HG03342 (cell line): ENCODE results near the gene RBM7.

ENCODE experiments used
- ATAC-seq: cut with Tn5 transposase; IDR thresholded peaks from one replicate; pipeline ENCODE4 v1.9.1; 2021; ENCODE audit warnings: mild to moderate bottlenecking, moderate library complexity; ENCODE audit not compliant: unreplicated experiment

RBM7 gene, protein sequence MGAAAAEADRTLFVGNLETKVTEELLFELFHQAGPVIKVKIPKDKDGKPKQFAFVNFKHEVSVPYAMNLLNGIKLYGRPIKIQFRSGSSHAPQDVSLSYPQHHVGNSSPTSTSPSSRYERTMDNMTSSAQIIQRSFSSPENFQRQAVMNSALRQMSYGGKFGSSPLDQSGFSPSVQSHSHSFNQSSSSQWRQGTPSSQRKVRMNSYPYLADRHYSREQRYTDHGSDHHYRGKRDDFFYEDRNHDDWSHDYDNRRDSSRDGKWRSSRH

GRCh38 chr11:114400216-114400914, at the start of gene RBM7, which contains the start of gene C11orf71:
Gene RBM7, plus strand, starts transcription at chr11:114400666. Its CDS starts 6 bp downstream, at chr11:114400672.
Gene C11orf71, minus strand, starts transcription at chr11:114400511. Its CDS starts 180 bp downstream, at chr11:114400331.
- ATAC-seq = peak; percentile 93

DNA sequence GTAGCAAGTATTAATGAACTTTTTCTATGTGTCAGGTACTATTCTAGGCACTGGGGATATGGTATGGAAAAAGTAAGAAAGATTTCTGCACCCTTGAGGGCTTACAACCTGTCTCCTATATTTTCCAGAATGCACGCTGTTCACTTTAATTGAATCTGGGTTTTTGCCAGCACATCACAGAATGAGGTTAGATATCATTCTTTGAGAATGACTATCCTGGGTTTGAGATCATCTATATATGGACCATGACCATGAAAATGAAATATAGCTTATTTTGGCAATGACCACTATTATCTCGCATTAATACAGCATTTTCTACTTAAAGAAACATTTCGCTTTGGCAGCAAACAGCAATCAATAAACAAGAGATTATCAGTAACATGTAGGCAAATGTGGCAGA, 47.0 kb upstream of the RBM7 start:
- no peak for ATAC-seq

DNA sequence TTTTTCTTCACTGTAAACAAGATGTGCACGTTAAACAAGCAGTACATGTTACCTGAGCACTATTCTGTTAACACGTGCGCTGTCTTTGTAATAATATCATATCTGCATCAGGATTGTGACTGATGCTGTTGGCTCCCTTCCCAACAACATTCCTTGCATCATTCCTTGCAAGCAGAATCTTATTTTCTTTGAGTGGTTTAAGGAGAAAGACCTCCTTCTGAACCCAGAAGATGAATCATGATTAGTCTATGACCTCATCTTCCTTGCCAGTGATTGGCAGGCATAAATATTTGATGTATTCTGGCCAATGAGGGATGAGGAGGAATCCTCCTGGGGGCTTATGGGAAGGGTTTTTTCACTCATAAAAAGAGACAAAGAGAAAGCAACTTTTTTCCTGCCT, 46.4 kb upstream of the RBM7 start:
- no peak for ATAC-seq

- no peak for ATAC-seq
These were observed 41.8 kb upstream of the RBM7 start for GRCh38 chr11:114358716-114359115.

- ATAC-seq = no peak
These were observed 41.1 kb upstream of the RBM7 start for GRCh38 chr11:114359342-114359741.

GRCh38 chr11:114362326-114362725, 38.1 kb upstream of the RBM7 start:
- ATAC-seq = no peak

DNA sequence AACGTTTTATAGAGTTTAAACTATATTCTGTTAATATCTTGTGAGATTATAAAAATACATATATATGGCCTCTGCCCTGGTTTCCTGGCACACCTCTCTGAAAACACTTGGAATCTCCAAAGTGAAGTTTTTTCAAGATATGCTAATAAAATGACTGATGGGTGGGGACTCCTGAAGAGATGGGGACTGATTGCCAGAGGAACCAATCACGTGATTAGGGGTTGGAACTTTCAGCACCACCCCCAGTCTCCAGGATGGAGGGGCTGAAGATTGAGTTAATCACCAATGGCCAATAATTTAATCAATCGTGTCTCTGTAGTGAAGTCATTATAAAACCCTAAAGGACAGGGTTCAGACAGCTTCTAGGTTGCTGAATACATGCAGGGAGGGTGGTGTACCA, 37.5 kb upstream of the RBM7 start:
- ATAC-seq = no peak

DNA sequence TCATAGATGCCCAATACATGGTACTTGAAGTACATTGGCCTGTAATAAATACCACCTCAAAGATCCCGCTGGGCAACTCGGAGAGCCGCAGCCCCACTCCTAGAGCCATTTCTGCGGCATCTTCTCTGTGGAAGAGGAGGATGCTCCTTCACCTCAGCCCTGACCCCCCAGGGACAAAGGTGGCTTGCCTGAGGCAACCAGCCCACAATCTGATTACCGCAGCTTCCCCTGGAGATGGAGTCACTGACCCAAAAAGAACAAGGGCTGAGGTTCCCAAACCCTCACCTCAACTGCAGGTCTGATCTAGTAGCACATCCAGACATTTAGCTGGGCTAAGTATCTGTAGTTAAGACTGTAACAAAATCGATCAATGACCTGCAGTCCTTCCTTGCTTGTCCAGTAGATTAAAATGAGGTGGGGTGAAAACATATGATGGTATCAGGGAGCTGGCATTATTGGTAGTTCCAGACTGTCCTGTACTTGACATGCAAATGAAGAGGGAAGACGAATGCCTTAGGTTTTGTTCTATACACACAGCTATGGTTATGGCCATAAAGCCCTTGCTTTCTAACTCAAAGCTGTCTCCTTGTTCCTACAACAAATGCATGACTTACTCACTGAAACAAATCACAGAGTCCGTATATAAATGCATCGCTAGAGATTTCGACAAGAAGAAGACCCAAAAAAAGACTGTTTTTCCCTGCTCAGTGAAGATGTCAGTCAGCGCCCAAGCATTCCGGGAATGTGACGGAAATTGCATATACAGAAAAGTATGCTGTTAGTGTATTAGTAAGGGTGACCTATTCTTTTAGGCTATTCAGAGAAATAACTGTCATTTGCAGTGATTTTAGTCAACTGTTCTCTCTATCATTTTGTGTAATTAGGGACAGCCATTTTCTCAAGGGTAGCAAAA, 33.9 kb upstream of the RBM7 start:
- ATAC-seq = no peak

DNA sequence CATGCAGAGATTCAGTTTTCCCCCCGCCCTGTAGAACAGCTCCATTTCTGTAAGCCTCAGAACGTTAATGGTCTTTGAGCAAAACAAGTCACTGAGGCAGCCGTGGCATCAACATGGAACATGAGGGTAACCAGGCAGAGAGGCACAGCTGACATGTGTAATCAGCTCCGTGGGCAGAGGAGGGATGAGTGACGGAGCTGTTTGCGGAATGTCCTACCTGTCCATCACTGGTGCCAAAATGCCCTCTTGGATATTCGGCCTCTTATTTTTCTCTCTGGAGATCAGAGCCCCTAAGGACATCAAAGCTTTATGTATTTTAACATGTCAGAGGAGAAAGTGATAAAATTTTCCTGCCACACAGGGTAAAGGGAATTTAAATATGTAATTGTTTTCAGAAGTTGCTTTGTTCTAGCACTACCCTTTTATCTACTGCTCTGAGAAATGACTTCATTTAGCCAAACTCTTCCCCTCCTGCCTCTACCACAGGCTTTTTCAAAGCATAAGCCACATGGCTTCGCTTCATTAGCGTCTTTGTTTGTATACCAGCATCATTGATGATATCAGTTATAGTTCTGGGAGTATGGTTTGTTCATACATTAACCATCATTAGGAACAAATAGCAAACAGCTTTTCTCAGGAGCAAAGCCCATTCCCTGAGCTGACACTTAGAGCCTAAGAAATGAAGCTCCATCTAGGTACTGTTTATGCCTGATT, 33.1 kb upstream of the RBM7 start:
- no peak for ATAC-seq

GRCh38 chr11:114368918-114369680, 31.4 kb upstream of the RBM7 start:
- ATAC-seq = no peak

GRCh38 chr11:114375052-114375451, 25.4 kb upstream of the RBM7 start:
- ATAC-seq = no peak

DNA sequence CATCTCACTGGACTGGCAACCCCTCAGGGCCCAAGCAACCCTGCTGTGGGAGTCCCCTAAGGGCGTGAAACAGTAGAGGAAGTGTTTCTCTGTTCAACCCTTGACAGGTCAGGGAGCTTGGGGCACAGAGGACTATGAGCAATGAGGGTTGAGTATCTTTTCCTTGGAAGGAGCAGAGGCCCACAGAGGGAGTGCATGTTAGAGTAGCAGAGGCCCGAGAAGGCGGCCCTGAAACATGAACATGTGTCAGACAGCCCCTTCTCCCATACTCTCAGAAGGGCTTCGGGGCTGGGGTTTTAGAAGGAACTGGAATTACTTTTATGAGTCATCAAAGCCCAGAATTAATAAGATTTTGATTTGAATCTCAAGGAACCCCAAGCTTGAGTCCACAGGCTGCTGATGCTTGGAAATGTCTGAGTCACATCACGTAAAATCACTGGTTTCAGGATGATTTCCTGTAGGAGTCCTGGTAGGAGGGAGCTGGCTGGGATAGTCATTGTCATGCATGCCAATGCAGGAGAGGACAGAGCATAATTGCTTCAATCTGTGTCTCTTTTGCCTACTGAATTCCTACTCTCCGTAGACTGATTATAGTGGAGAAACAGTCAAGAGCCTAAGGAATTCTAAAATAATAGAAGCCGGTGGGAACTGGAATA, 22.7 kb upstream of the RBM7 start:
- no peak for ATAC-seq

DNA sequence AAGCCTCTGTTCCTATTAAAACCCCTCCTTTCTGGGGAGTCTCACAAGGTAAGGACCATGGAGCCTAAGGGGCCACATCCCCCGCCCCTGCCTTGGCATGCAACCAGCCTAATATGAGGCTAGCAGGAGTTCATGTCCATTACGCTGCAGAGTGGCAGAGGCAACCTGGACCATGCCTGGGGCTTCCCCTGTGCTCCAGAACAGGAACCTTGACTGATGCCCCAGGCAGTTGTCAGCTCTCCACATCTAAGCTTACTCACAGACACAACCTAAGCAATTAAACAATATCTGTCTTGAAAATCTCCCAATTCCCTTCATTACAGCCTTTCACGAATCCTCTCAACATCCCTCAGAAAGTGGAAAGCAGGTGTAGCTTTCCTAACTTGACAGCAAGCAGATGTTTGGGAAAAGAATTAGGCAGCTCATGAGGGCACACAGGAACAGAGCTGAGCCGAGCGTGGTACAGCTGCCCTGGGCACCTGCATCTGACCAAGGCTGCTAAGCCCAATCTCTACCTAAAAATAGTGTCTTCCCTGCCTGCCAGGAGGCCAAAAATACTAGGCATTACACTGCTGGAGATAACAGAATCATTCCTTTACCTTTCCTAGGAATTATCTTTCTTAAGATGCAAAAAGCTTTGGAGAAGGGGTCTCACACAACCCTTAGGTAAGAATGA, 20.9 kb upstream of the RBM7 start:
- no peak for ATAC-seq

GRCh38 chr11:114382509-114382908, 18.0 kb upstream of the RBM7 start:
- no peak for ATAC-seq

- ATAC-seq = no peak
These were observed 16.0 kb upstream of the RBM7 start for GRCh38 chr11:114384487-114384886.

DNA sequence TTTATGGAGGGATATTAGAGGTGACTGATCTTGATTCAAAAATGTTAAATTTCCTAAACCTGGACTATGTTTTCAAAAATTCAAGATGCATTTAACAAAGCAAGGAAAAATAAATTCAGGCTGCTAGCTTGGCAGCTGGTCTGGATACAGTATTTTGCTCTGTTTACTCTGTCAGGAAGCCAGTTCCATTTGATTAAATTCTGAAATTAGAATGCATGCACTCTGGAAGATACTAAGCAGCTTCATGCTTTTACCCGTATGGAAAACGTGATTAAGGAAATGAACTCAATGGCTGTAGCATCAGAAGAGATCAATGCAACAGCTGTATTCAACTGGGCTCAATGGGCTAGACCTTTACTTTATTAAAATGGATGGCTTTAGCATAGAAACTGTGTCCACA, 14.3 kb upstream of the RBM7 start:
- no peak for ATAC-seq

DNA sequence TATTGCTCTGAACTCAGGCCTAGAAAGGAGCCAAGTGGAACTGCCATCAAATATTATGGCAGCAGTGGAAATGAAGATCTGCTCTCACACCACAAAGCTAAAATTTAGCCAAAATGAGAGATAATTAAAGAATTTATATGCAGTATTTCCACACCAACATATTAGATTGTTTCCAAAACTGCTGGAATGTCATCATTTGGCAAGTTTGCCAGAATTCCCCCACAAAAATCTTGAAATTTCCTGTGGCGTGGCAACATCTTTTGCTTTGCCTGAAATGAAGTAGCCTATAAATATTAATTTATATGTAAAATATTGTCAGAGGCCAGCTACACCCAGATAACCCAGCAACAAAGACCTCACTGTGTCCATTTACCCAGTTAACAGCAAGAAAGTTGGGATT, 13.9 kb upstream of the RBM7 start:
- ATAC-seq = no peak

DNA sequence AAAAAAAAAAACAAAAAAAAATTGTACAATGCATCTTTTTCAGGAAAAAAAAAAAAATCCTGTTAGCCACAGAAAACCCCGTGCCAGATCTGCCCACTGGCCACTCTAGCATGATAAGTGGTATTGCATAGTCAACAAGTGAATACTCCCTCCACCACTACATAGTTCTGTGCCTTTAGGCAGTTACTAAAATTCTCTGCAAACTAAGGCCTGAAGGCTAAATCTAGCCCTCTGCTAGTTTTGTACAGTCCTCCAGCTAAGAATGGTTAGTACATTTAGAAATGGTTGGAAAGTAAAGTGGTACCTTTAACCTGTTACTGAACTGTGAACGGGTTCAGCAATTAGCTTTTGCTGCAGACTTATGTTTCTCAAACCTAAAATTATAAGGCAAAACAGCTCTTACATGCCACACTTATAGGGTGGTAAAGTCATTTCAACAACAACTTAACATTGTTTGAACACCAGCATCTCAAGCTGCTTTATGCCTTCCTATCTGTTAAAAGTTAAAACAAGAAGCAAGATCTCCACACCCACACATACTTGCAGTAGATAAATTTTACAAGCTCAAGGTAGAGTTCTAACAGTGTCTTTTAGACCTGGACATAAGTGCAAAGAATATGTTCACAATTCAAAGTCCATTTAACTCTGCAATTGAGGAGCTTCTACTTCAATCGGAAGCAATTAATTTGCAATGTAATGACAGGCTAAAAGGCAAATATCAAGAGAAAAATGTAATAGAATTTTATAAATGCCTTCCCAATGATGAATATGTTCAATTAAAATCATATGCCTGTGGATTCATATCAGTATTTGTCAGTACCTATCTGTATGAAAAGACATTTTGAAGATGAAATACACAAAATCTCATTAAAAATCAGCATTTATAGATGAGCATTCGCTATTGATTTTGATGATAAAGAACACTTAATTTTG, 7.5 kb upstream of the RBM7 start:
- no peak for ATAC-seq
